Measurements from ENCODE around the gene ERG. TPM values are rescaled to one million over a fixed set of nuclear protein-coding genes. Genes with fewer than 3 reads are reported as not detected.

ERG gene
- not detected in 2 replicates for total RNA-seq (2011; cell fraction: chromatin; rRNA removed; ENCODE audit: low replicate concordance)
- not detected in 2 replicates for total RNA-seq (2011; cell fraction: nucleolus; rRNA removed)
- not detected in 2 replicates for total RNA-seq (2011; cell fraction: nucleoplasm; rRNA removed)
- total RNA-seq (2014; rRNA removed) = not detected in 2 replicates
- not detected in 2 replicates for total RNA-seq (2014; rRNA removed; fragmentation: Illumina TruSeq; extraction: Trizol)
- total RNA-seq (2015; rRNA removed; fragmentation: Illumina TruSeq; extraction: Trizol) = not detected in 2 replicates
- total RNA-seq (2021) = not detected in 2 replicates
- not detected in 2 replicates for polyA plus RNA-seq (2011; rRNA removed)
- 0.07 TPM in 1 of 2 replicates, not detected in the other for polyA plus RNA-seq (2011; cell fraction: cytosol; rRNA removed)
- polyA plus RNA-seq (2011; cell fraction: nucleus; rRNA removed) = 0.30 TPM in 1 of 2 replicates, not detected in the other
- 0.03 and 0.07 TPM in 2 replicates for polyA plus RNA-seq (2012)
- polyA plus RNA-seq (2014; fragmentation: Illumina TruSeq; extraction: Trizol) = not detected in 2 replicates
- under 1 TPM in 1 of 2 experiments, not detected in 1; 0.06 TPM for polyA plus RNA-seq (2014; fragmentation: Nextera tagmentation; extraction: Ambion mirVana)
- polyA plus RNA-seq (2014; rRNA removed) = not detected in 2 replicates
- not detected in 2 replicates for polyA minus RNA-seq (2011; rRNA and poly(A)+ RNA removed)
- not detected in 2 replicates for polyA minus RNA-seq (2011; cell fraction: cytosol; rRNA and poly(A)+ RNA removed)
- not detected in 2 replicates for polyA minus RNA-seq (2011; cell fraction: nucleus; rRNA and poly(A)+ RNA removed)
- percentile 0 among the genes with signal in this experiment for Bru-seq, nascent RNA
- BruChase-seq, experiment 1, labeled RNA remaining after a 2-hour chase = percentile 2 among the genes with signal in this experiment
- percentile 2 among the genes with signal in this experiment for BruChase-seq, experiment 2, labeled RNA remaining after a 6-hour chase
- long read RNA-seq, experiment 1 = 0 reads
- long read RNA-seq, experiment 2, partial matches to known transcripts = 0 of 1 reads
- long read RNA-seq, experiment 2, other reads (novel, unspliced or antisense) = 1 of 1 reads
- long read RNA-seq, experiment 3 = 0 reads

- BruUV-seq (replicated peaks) = no TSS peak
- FAIRE-seq (no peak), ATAC-seq (no peak), DNase-seq (ENCODE audit: extremely low read depth in 1 of 4, low spot score in 3 of 4) (no peak)
- H3K4me3 ChIP-seq = no peak within 1 kb of the TSS
- no peaks in the 10 kb centered on the region for H3K4me1 ChIP-seq (replicated peaks in 1 of 2; ENCODE audit: control insufficient read depth in 2 of 2, insufficient read depth in 2 of 2, low read length in 2 of 2)
- POLR2A ChIA-PET = no interaction called here
- no peaks in the 10 kb centered on the region for H3K79me2 ChIP-seq (ENCODE audit: control insufficient read depth, insufficient read depth, low read length)
- no peak within 1 kb of the TSS for H3K27ac ChIP-seq (ENCODE audit: extremely low read depth, low read depth, low read length)
- WGBS (ENCODE audit: insufficient coverage, low coverage, missing lambda C conversion rate) = 2% methylated on average over 12 of the region's 12 CpGs
- no peak within 1 kb of the TSS for H2AFZ ChIP-seq (ENCODE audit: low read depth, low read length)
- CTCF ChIA-PET (ENCODE audit: low intra/inter-chr PET ratio) = no interaction called here
- in situ Hi-C loops (cut with MboI) (no loop called here), intact Hi-C loops (cut with micrococcal nuclease) (no loop called here)
- peaks cover 11 to 18% of the 10 kb centered on the region in 2 experiments; a peak in 3 of 5 replicates for H3K27me3 ChIP-seq (ENCODE audit: control insufficient read depth in 2 of 2, insufficient read depth in 2 of 2, low read length in 2 of 2)
- H3K9ac ChIP-seq (ENCODE audit: insufficient read depth in 1 of 2, low read depth in 2 of 2, low read length in 2 of 2) = no peak within 1 kb of the TSS
- TF ChIP-seq ETV6 (IDR thresholded peaks at IDR 0.05; ENCODE audit: borderline replicate concordance in 1 of 2, low read depth in 2 of 2, low read length in 1 of 2) (no peak), ETV6 (CRISPR knock-in tag; IDR thresholded peaks at IDR 0.05; ENCODE audit: borderline replicate concordance) (no peak), PHTF2 (CRISPR knock-in tag; IDR thresholded peaks at IDR 0.05) (no peak), NONO (IDR thresholded peaks at IDR 0.05; ENCODE audit: low read depth in 2 of 2, low read length in 1 of 2) (no peak), MCM2 (IDR thresholded peaks at IDR 0.05; ENCODE audit: low read depth) (no peak), ZNF79 (CRISPR knock-in tag; IDR thresholded peaks at IDR 0.05; ENCODE audit: low read depth) (no peak)
- H4K20me1 ChIP-seq (replicated peaks; ENCODE audit: control insufficient read depth, insufficient read depth, low read length) = no peaks in the 10 kb centered on the region
- no peaks in the 10 kb centered on the region for H3K9me1 ChIP-seq (ENCODE audit: control insufficient read depth, insufficient read depth, low read length)
- no peaks in the 10 kb centered on the region for H3K9me3 ChIP-seq (replicated peaks; ENCODE audit: control insufficient read depth, insufficient read depth, low read depth, low read length)
- no peak within 1 kb of the TSS for H3K4me2 ChIP-seq (ENCODE audit: insufficient read depth, low read length)
- H3K36me3 ChIP-seq (ENCODE audit: control insufficient read depth, insufficient read depth, low read length) = no peaks in the 10 kb centered on the region
Observed at GRCh38 chr21:38498057-38498833, at the start of gene ERG. Gene ERG (minus strand): TSS chr21:38498477. CDS start chr21:38498380, 97 bp downstream.
